Breast epithelium (tissue), 4 donors: ENCODE results near the gene CYTH2. TPM values are rescaled to one million over a fixed set of nuclear protein-coding genes. Genes with fewer than 3 reads are reported as not detected.
A peak's percentile ranks its signal among the peaks of the same experiment; 100 is the strongest.

Experiments
- DNase-seq, 2 donors: peaks; one replicate each; pipeline ENCODE4 v3.0.0-alpha.2; 2019; ENCODE audit warnings: low spot score in 2 of 2
- H3K27ac ChIP-seq, 2 donors: fragments of 200-600 bp; sonication (generic) in 1 of 2; one replicate each; pipeline ENCODE4 v1.5.1; 2016 to 2019; ENCODE audit warnings: mild to moderate bottlenecking in 1 of 2
- H3K27me3 ChIP-seq, 2 donors: fragments of 200-600 bp; sonication (generic) in 1 of 2; one replicate each; pipeline versions ENCODE4 v1.5.1 to v1.6.0; 2017 to 2019; ENCODE audit warnings: control low read depth in 1 of 2, mild to moderate bottlenecking in 1 of 2
- H3K36me3 ChIP-seq: fragments of 200-600 bp; one replicate; pipeline ENCODE4 v1.5.1; 2019
- H3K4me1 ChIP-seq, 2 donors: fragments of 200-600 bp; sonication (generic); one replicate each; pipeline ENCODE4 v1.5.1; 2016 to 2019; ENCODE audit warnings: control low read depth in 1 of 2
- H3K4me3 ChIP-seq, 3 donors: fragments of 200-600 bp; sonication (generic); 1 replicate in 2 of 3; 2 replicates in 1 of 3; pipeline ENCODE4 v1.5.1; 2016 to 2019; ENCODE audit warnings: mild to moderate bottlenecking in 3 of 3, moderate library complexity in 2 of 3
- H3K9me3 ChIP-seq, 2 donors: fragments of 200-600 bp; sonication (generic) in 1 of 2; one replicate each; pipeline ENCODE4 v1.5.1; 2016 to 2019; ENCODE audit warnings: control low read depth in 1 of 2
- CTCF ChIP-seq, 3 donors: fragments of 450-650 bp; IDR thresholded peaks; one replicate each; pipeline ENCODE4 v1.5.1; 2016 to 2017; ENCODE audit warnings: antibody characterized with exemption in 3 of 3, mild to moderate bottlenecking in 3 of 3, moderate library complexity in 3 of 3
- POLR2A ChIP-seq: fragments of 450-650 bp; IDR thresholded peaks from one replicate; pipeline ENCODE4 v1.6.1; 2016; ENCODE audit warnings: antibody characterized with exemption, mild to moderate bottlenecking, moderate library complexity
- POLR2AphosphoS5 ChIP-seq, 3 donors: sonication (generic); formaldehyde crosslinking; IDR thresholded peaks; one replicate each; pipeline ENCODE4 v1.6.1; 2017; ENCODE audit warnings: antibody characterized with exemption in 3 of 3
- intact Hi-C: fragments of 100-400 bp; cut with DNase I; formaldehyde crosslinking; loops from one replicate; pipeline ENCODE4 v1.15.1; 2023; ENCODE audit warnings: low total_unique reads
- total RNA-seq, 3 donors: library from RNA; depleted of rRNA; stranded (reverse); fragments of >200 nt; gene quantifications; one replicate each; pipeline ENCODE4 v1.1.0, GENCODE V29; 2016

Gene CYTH2
- total RNA-seq, 3 donors from 2014 or later = 42.2 to 74.7 (median 70.4) TPM

GRCh38 chr19:48445606-48446481, 23.3 kb upstream of the CYTH2 start, which contains the start of gene GRWD1:
Gene GRWD1, plus strand, starts transcription at chr19:48445983. Its CDS starts 23 bp downstream, at chr19:48446006.
- Histone ChIP-seq H3K27me3 (peaks cover 0 to 3% of the 10 kb centered on the region in 2 donors), H3K27ac (peak within 1 kb of the TSS; percentile 82 to 88), H3K4me1 (peaks cover 10 to 12% of the 10 kb centered on the region in 2 donors), H3K36me3 (peaks cover 4% of the 10 kb centered on the region), H3K9me3 (no peaks in the 10 kb centered on the region), H3K4me3 (peak within 1 kb of the TSS; percentile 86 to 99 (median 99))
- TF ChIP-seq CTCF (IDR thresholded peaks at IDR 0.05) = peak in 1 of 3 donors; percentile 4
- peak; percentile 50 for TF ChIP-seq POLR2A
- peak; percentile 80 to 94 (median 85) for TF ChIP-seq POLR2AphosphoS5 (IDR thresholded peaks at IDR 0.05)
- peak; percentile 87 to 94 for DNase-seq
- intact Hi-C loops = no loop called here

- peak overlapping the region in 1 of 2 donors; percentile 88 for H3K27ac ChIP-seq
- H3K27me3 ChIP-seq = peaks cover 0 to 3% of the 10 kb centered on the region in 2 donors
- H3K9me3 ChIP-seq = no peaks in the 10 kb centered on the region
- DNase-seq = no peak
- intact Hi-C loops = no loop called here
- peaks cover 12% of the 10 kb centered on the region for H3K36me3 ChIP-seq
- peaks cover 10 to 12% of the 10 kb centered on the region in 2 donors for H3K4me1 ChIP-seq
- TF ChIP-seq POLR2A = no peak
- TF ChIP-seq POLR2AphosphoS5 (IDR thresholded peaks at IDR 0.05) = no peak
- TF ChIP-seq CTCF (IDR thresholded peaks at IDR 0.05) = no peak
- H3K4me3 ChIP-seq = peak overlapping the region; percentile 86 to 99 (median 99)
Measured at GRCh38 chr19:48446579-48446978, 22.6 kb upstream of the CYTH2 start.

GRCh38 chr19:48448563-48448962, 20.6 kb upstream of the CYTH2 start:
- Histone ChIP-seq H3K27ac (no peak overlapping the region), H3K27me3 (no peaks in the 10 kb centered on the region), H3K4me1 (peaks cover 10 to 12% of the 10 kb centered on the region in 2 donors), H3K9me3 (no peaks in the 10 kb centered on the region), H3K4me3 (no peak overlapping the region), H3K36me3 (peaks cover 14% of the 10 kb centered on the region)
- intact Hi-C loops = no loop called here
- TF ChIP-seq POLR2AphosphoS5 (IDR thresholded peaks at IDR 0.05) (no peak), POLR2A (no peak), CTCF (IDR thresholded peaks at IDR 0.05) (no peak)
- DNase-seq = no peak

- peaks cover 0 to 5% of the 10 kb centered on the region in 2 donors for H3K4me1 ChIP-seq
- no peak for DNase-seq
- H3K9me3 ChIP-seq = no peaks in the 10 kb centered on the region
- H3K4me3 ChIP-seq = no peak overlapping the region
- intact Hi-C loops = no loop called here
- no peak overlapping the region for H3K27ac ChIP-seq
- no peaks in the 10 kb centered on the region for H3K27me3 ChIP-seq
- TF ChIP-seq CTCF (IDR thresholded peaks at IDR 0.05) = no peak
- no peak for TF ChIP-seq POLR2A
- no peak for TF ChIP-seq POLR2AphosphoS5 (IDR thresholded peaks at IDR 0.05)
- peaks cover 14% of the 10 kb centered on the region for H3K36me3 ChIP-seq
Measured at GRCh38 chr19:48450441-48450840, 18.7 kb upstream of the CYTH2 start.

GRCh38 chr19:48450863-48451262, 18.3 kb upstream of the CYTH2 start:
- Histone ChIP-seq H3K4me1 (peaks cover 0 to 5% of the 10 kb centered on the region in 2 donors), H3K27me3 (no peaks in the 10 kb centered on the region), H3K36me3 (peaks cover 14% of the 10 kb centered on the region), H3K27ac (no peak overlapping the region), H3K9me3 (no peaks in the 10 kb centered on the region), H3K4me3 (no peak overlapping the region)
- TF ChIP-seq POLR2AphosphoS5 (IDR thresholded peaks at IDR 0.05) (no peak), CTCF (IDR thresholded peaks at IDR 0.05) (no peak), POLR2A (no peak)
- intact Hi-C loops = no loop called here
- no peak for DNase-seq
